ENCODE measurements around the gene SYNGR2.

Gene SYNGR2

DNA sequence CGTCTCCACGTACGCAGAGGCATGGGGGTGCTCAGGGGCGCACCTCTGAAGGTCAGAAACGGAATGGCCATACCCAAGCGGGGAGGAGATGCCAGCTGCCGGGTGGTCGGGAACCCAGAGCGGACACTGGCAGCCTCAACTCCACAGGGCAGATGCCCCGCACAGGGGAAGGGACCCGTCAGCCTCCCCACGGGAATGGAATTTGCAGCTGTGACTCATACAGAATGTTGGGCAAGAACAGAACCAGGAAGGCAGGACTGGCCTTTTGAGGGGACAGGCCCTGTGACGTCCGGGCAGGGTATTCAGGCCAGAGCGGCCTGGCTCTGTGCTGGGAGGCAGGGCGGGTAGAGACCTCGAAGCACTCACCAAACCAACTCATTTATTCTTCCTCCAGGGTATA, 11.0 kb downstream of the SYNGR2 start:
- DNase-seq (ENCODE audit: insufficient read length, low spot score) (no peak), FAIRE-seq (no peak)
- TF ChIP-seq CTCF (IDR thresholded peaks at IDR 0.05; ENCODE audit: insufficient read depth, missing control alignments) = no peak

- FAIRE-seq (no peak), DNase-seq (ENCODE audit: insufficient read length, low spot score) (no peak)
- no peak for TF ChIP-seq CTCF (IDR thresholded peaks at IDR 0.05; ENCODE audit: insufficient read depth, missing control alignments)
Observed at GRCh38 chr17:78180083-78180482, 11.7 kb downstream of the SYNGR2 start.

GRCh38 chr17:78180508-78180907, 12.1 kb downstream of the SYNGR2 start:
- FAIRE-seq = no peak
- DNase-seq (ENCODE audit: insufficient read length, low spot score) = no peak
- TF ChIP-seq CTCF (IDR thresholded peaks at IDR 0.05; ENCODE audit: insufficient read depth, missing control alignments) = no peak

- FAIRE-seq = no peak
- no peak for TF ChIP-seq CTCF (IDR thresholded peaks at IDR 0.05; ENCODE audit: insufficient read depth, missing control alignments)
- no peak for DNase-seq (ENCODE audit: insufficient read length, low spot score)
Observed at GRCh38 chr17:78182504-78182903, 14.1 kb downstream of the SYNGR2 start.

DNA sequence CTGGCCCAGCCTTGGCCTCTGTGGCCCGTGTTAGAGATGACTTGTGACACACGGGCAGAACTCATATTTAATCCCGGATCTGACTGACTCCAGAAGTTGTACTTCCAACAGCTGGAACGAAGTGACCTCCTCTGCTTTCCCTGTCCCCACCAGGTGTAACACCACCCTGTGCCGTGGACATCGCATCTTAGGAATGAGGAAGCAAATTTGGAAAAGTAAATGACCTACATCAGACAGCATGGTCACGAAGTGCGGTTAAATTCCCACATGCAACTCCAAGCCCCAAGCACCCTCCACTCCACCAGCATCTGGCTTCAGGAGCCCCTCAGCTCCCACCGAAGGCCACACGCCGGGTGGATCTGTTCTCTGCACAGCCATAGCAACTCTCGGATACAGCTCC, 15.5 kb downstream of the SYNGR2 start:
- no peak for TF ChIP-seq CTCF (IDR thresholded peaks at IDR 0.05; ENCODE audit: insufficient read depth, missing control alignments)
- DNase-seq (ENCODE audit: insufficient read length, low spot score) = no peak
- FAIRE-seq = no peak

DNA sequence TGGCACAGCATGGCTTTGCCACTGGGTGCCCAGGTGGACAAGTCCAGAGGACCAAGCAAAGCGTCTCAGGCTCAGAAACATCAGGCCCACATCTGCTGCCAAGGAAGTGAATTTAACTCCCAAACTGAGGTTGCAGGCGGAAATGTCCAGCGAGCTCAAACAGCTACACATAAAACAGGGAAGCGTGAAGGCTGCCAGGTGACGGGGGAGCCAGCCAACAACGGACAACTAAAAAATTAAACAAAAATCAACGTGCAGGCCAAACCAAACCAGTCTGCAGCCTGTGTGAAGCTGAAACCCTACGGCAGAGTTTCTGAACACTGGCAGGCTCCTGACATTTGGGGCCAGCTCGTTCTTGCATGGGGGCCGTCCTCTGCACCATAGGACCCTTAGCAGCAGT, 16.0 kb downstream of the SYNGR2 start:
- TF ChIP-seq CTCF (IDR thresholded peaks at IDR 0.05; ENCODE audit: insufficient read depth, missing control alignments) = no peak
- DNase-seq (ENCODE audit: insufficient read length, low spot score) (no peak), FAIRE-seq (no peak)

DNA sequence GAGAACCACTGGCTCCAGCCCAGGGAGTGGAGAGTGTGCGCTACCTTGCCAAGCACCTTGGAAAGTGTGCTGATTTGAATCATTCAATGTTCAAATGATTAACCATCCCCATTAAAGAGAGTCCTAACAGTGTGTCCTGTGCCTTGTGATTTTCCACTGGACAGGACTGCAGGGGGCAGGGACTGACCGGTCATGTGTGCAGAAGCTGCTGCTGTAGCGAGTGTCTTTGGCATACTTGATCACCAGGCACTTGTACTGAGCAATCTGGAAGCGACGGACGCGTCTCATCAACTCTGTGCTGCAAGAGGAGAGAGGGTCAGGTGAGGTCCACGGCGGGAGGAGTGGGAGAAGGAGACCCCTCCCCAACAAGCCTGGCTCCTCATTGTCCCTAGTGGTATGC, 16.5 kb downstream of the SYNGR2 start:
- no peak for DNase-seq (ENCODE audit: insufficient read length, low spot score)
- FAIRE-seq = no peak
- TF ChIP-seq CTCF (IDR thresholded peaks at IDR 0.05; ENCODE audit: insufficient read depth, missing control alignments) = no peak

Measured in D721Med (cell line).